ENCODE results near the gene GPN1.

- TF ChIP-seq SPI1 (IDR thresholded peaks at IDR 0.05; ENCODE audit: low read depth, low read length): no peak
- no peak for TF ChIP-seq POLR2AphosphoS5 (IDR thresholded peaks at IDR 0.05; ENCODE audit: low read depth, low read length)
- TF ChIP-seq POLR2A (IDR thresholded peaks at IDR 0.05; ENCODE audit: low read depth, low read length): no peak
Observed at GRCh38 chr2:27624943-27625342, 3.9 kb upstream of the GPN1 start.

All from GM12891 (cell line).